ENCODE data around the gene RASAL2. TPM values are rescaled to one million over a fixed set of nuclear protein-coding genes. Genes with fewer than 3 reads are reported as not detected.

Gene RASAL2
- total RNA-seq, 2 experiments from 2014 or later = not detected

DNA sequence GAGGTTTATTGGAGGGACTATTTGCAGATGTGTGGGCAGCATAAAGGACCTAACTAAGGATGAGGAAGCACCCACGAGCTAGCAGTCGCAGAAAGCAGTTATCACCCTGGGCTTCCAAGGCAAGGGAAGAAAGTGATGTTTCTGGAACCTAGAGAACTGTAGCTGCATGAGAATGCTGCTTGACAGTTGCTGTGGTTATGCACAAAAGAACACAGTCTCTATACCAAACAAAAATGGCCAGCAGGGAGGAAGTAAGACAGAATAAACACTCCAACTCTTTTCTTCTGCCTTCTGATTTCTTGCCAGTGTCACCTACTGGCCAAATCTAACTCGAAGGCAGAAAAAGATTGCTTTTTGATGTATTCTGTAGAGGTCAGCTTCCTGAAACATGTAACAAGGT, 190.2 kb downstream of the RASAL2 start:
- Mint-ChIP-seq H3K9me3 (no peaks in the 10 kb centered on the region), H3K27ac (no peak overlapping the region), H3K36me3 (ENCODE audit: low read depth) (no peaks in the 10 kb centered on the region), H3K27me3 (peaks cover 2% of the 10 kb centered on the region), H3K4me1 (ENCODE audit: low read depth) (no peaks in the 10 kb centered on the region), H3K4me3 (no peak overlapping the region)
- TF ChIP-seq, protein P1, sequence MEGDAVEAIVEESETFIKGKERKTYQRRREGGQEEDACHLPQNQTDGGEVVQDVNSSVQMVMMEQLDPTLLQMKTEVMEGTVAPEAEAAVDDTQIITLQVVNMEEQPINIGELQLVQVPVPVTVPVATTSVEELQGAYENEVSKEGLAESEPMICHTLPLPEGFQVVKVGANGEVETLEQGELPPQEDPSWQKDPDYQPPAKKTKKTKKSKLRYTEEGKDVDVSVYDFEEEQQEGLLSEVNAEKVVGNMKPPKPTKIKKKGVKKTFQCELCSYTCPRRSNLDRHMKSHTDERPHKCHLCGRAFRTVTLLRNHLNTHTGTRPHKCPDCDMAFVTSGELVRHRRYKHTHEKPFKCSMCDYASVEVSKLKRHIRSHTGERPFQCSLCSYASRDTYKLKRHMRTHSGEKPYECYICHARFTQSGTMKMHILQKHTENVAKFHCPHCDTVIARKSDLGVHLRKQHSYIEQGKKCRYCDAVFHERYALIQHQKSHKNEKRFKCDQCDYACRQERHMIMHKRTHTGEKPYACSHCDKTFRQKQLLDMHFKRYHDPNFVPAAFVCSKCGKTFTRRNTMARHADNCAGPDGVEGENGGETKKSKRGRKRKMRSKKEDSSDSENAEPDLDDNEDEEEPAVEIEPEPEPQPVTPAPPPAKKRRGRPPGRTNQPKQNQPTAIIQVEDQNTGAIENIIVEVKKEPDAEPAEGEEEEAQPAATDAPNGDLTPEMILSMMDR (IDR thresholded peaks at IDR 0.05) = no peak
- ATAC-seq (no peak), DNase-seq (no peak)
- CTCF ChIA-PET = interaction anchor here (1.4 kb wide), 1 partner anchor 16 kb away, joined by 4 read pairs; no protein-coding TSS in a partner anchor
- intact Hi-C loops (cut with micrococcal nuclease) = no loop called here
- POLR2A ChIA-PET = no interaction called here

- Mint-ChIP-seq H3K9me3 (no peaks in the 10 kb centered on the region), H3K36me3 (ENCODE audit: low read depth) (no peaks in the 10 kb centered on the region), H3K27ac (no peak overlapping the region), H3K4me3 (no peak overlapping the region), H3K4me1 (ENCODE audit: low read depth) (no peaks in the 10 kb centered on the region), H3K27me3 (peaks cover 3% of the 10 kb centered on the region)
- no peak for ATAC-seq
- CTCF ChIA-PET = no interaction called here
- no peak for DNase-seq
- POLR2A ChIA-PET = no interaction called here
- intact Hi-C loops (cut with micrococcal nuclease) = no loop called here
- TF ChIP-seq, protein P1 (IDR thresholded peaks at IDR 0.05) = no peak
Observed at GRCh38 chr1:178291166-178291565, 197.3 kb downstream of the RASAL2 start.

DNA sequence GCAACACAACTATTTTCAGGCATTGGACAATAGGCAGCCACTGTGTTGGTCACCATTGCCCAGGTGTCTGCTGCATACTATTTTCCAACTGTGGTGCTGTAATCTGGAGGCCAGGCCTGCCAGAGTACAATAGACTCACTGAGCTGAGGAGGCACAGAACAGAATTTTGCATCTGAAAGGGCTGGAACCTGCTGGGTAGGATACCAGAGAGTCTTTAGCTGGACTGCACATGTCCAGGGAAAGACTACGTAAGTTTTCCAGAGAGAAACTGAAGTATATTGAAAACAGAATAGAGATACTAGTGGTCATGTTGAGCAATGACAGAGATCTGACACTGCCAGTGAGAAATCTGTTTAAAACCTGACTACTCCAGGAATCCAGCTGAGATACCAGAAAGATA, 200.8 kb downstream of the RASAL2 start:
- Mint-ChIP-seq H3K4me3 (no peak overlapping the region), H3K9me3 (no peaks in the 10 kb centered on the region), H3K4me1 (ENCODE audit: low read depth) (no peaks in the 10 kb centered on the region), H3K27me3 (peaks cover 3% of the 10 kb centered on the region), H3K27ac (no peak overlapping the region), H3K36me3 (ENCODE audit: low read depth) (no peaks in the 10 kb centered on the region)
- TF ChIP-seq, protein P1 (IDR thresholded peaks at IDR 0.05) = no peak
- no peak for ATAC-seq
- ChIA-PET CTCF (no interaction called here), POLR2A (no interaction called here)
- intact Hi-C loops (cut with micrococcal nuclease) = no loop called here
- no peak for DNase-seq

DNA sequence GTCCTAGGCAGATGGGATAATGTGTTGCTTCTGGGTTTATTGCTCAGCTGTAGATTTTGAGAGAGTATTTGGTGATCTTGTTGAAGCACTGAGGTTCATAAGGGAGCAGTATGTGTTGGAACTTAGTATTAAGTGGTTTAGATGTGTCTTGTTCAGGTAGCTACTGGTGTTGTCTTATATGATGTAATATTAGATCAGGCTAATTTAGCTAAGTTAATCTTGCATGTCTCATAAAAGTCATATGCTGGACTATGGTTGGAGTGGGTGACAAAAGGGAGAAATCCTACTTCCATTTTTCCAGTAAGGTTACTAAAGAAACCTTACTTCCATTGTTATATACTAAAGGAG, 206.4 kb downstream of the RASAL2 start:
- Mint-ChIP-seq H3K4me1 (ENCODE audit: low read depth) (no peaks in the 10 kb centered on the region), H3K27ac (no peak overlapping the region), H3K9me3 (no peaks in the 10 kb centered on the region), H3K27me3 (peaks cover 2% of the 10 kb centered on the region), H3K36me3 (ENCODE audit: low read depth) (no peaks in the 10 kb centered on the region), H3K4me3 (no peak overlapping the region)
- no peak for DNase-seq
- TF ChIP-seq, protein P1 (IDR thresholded peaks at IDR 0.05) = no peak
- intact Hi-C loops (cut with micrococcal nuclease) = no loop called here
- POLR2A ChIA-PET = no interaction called here
- ATAC-seq = no peak
- CTCF ChIA-PET = interaction anchor here (0.7 to 3.8 kb wide), 21 partner anchors 10 to 261 kb away, joined by 3 to 50 read pairs (median 4); no protein-coding TSS in a partner anchor

GRCh38 chr1:178301141-178301540, 207.2 kb downstream of the RASAL2 start:
- intact Hi-C loops (cut with micrococcal nuclease) = no loop called here
- Mint-ChIP-seq H3K27ac (no peak overlapping the region), H3K27me3 (peaks cover 1% of the 10 kb centered on the region), H3K36me3 (ENCODE audit: low read depth) (no peaks in the 10 kb centered on the region), H3K9me3 (no peaks in the 10 kb centered on the region), H3K4me1 (ENCODE audit: low read depth) (no peaks in the 10 kb centered on the region), H3K4me3 (no peak overlapping the region)
- TF ChIP-seq, protein P1 (IDR thresholded peaks at IDR 0.05) = no peak
- DNase-seq (no peak), ATAC-seq (no peak)
- POLR2A ChIA-PET = no interaction called here
- CTCF ChIA-PET = interaction anchor here (1.1 to 3.8 kb wide), 6 partner anchors 9 to 200 kb away, joined by 3 to 50 read pairs (median 4); no protein-coding TSS in a partner anchor

All from activated CD8-positive, alpha-beta T cell treated with anti-CD3 and anti-CD28 coated beads for 36 hours (primary cell).